Posterior vena cava (tissue), 2 donors: ENCODE measurements around the gene SOX9. TPM values are rescaled to one million over a fixed set of nuclear protein-coding genes. Genes with fewer than 3 reads are reported as not detected.
"Not testable (repeated sequence)": the region's sequence is repeated elsewhere in the genome, so short reads cannot be mapped to it uniquely, and the experiment has no call there.

Source experiments
- DNase-seq: peaks from one replicate; pipeline ENCODE4 v3.0.0-alpha.2; 2020; ENCODE audit warnings: low spot score
- intact Hi-C, 2 donors: fragments of 100-400 bp; cut with DNase I; formaldehyde crosslinking; loops; one replicate each; pipeline versions ENCODE4 v1.14.1 to v1.14.2; 2022 to 2023
- total RNA-seq, 2 donors: library from RNA; stranded (reverse); fragmentation: NEBNext Ultra II Directional; extraction: Animal tissue kit (Norgen Biotek cat#: 25700); gene quantifications; one replicate each; pipeline ENCODE4 v1.2.1, GENCODE V29; 2021
- donor health status: DM: yes; HTN: yes; CAD: no.
- donor health status: DM: yes; HTN: yes; CAD: no.

The SOX9 gene
- total RNA-seq, 2 donors from 2014 or later: 1.1 to 3.2 TPM

GRCh38 chr17:72107100-72107499 lies 13.7 kb upstream of the SOX9 start:
- intact Hi-C loops: no loop called here
- DNase-seq: no peak

DNA sequence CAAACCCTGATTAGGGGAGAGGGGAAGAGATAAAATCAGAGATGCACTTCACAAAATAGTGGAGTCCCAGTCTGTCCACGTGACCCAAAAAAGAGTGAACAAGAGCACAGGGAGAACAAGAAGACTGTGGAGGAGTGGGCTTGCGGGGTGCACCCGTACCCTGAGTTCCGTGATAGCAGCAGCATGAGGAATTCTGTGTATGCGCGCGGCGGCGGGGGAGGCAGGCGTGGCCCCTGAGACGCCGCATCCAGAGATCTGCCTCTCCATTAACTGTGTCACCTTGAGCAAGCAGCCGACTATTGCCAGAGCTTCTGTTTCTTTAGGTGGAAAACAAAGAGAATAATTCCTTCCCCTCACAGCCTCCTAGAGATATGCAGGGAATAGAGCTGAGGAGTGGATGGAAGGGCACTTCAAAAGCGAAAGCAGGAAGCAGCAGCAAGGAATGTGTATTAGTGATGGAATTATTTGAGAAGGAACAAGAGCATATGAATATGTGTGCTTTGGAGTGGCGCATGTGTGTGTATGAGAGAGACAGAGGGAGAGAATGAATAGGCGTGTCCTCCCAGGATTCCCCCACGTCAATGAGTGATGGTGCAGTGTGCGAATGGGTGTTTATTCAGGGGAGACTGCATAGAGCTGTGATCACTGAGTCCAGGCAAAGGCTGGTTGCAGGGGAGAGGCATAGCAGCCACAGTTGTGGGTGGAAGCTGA lies 10.4 kb upstream of the SOX9 start:
- no peak for DNase-seq
- intact Hi-C loops: no loop called here

DNA sequence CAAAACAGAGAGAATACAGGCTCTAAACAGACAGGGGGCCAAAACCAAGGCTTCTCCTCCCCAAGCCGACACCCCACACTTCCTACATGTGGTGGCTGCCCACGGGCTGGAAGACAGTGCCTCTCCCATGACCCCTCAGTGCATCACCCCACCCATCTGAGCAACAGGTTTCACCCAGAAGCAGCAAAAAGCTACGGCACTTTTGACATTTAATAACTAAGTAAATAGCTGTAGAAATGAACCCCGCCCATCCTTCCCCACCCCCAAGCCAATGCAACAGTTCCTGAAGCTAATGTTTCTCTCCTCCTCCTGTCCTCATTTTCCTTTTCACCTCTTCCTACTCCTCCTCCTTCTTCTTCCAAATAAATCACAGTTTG lies 9.9 kb upstream of the SOX9 start:
- no peak for DNase-seq
- intact Hi-C loops: no loop called here

DNA sequence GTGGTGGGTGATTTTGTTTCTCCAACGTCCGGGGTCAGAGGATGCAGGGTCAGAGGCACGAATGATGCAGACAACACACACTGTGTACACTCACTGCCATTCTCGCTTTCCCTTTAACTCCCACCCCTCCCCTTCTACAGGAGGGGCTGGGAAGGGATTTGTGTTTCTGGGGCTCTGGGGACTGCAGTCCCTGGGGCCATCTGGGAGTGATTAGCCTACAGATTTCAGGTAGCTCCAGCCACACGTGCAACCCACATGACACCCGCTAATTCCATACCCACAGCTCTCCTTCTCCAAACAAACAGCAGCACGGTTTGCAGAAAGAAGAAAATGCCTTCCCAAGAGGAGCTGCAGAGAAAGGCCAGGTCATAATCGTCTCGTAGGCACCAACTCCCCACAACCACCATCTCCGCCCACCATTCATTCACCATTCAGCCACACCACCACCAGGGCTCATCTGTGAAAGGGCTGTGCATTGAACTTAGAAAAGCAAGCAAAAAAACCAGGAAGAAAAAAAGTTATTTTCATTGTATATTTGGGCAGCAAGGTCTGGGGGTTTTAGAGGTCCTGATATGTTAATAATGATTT lies 9.4 kb upstream of the SOX9 start:
- intact Hi-C loops: no loop called here
- DNase-seq: no peak

DNA sequence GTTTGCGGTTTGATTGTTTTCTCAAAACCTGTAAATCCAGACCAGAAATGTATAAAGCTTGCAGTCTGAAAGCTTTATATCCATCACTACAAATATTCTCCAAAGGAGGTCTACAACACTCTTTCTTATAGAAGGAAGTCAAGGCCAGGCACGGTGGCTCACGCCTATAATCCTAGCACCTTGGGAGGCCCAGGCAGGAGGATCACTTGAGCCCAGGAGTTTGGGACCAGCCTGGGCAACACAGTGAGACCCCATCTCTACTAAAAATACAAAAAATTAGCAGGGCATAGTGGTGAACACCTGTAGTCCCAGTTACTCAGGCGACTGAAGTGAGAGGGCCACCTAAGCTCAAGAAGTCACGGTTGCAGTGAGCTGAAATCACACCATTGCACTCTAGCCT lies 8.9 kb upstream of the SOX9 start:
- intact Hi-C loops, DNase-seq: not testable (repeated sequence)

GRCh38 chr17:72113751-72114150 lies 7.1 kb upstream of the SOX9 start:
- no peak for DNase-seq
- intact Hi-C loops: no loop called here

DNA sequence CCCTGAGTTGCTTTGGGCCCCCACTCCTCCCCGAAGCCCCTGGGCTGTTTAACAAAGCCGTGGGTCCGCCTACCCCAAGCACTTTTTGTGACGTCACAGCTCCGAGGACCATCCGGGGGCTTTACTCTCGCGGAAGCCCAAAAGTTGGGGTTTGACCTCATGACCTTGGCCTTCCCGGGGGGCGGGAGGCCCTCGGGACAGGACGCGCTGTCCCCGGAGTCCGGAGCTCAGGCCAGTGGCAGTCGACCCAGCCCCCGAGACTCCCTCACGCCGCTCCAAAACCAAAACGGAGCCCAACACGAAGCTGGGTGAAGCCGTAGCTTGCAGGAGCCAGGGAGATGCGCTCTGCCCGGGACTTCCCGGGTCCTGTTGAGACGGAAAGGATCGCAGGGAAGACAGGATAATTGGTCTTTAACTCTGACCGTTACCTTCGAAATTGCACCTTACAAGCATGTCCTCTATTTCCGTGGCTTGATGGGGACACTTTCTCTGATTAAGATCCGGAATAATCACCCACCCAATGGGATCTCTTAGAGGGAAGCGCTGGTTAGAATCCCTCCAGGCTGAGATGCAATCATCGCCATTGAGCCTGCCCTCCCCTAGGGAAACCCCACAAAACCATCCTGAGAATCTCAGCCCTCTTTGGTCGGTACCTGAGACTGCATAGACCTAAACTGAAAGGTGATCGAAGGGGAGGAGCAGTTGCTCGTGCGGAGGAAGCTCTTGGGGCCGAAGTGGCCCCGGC lies 4.9 kb upstream of the SOX9 start:
- no peak for DNase-seq
- intact Hi-C loops: no loop called here

- no peak for DNase-seq
- intact Hi-C loops: no loop called here
Observed at GRCh38 chr17:72116661-72117521, 3.9 kb upstream of the SOX9 start.

DNA sequence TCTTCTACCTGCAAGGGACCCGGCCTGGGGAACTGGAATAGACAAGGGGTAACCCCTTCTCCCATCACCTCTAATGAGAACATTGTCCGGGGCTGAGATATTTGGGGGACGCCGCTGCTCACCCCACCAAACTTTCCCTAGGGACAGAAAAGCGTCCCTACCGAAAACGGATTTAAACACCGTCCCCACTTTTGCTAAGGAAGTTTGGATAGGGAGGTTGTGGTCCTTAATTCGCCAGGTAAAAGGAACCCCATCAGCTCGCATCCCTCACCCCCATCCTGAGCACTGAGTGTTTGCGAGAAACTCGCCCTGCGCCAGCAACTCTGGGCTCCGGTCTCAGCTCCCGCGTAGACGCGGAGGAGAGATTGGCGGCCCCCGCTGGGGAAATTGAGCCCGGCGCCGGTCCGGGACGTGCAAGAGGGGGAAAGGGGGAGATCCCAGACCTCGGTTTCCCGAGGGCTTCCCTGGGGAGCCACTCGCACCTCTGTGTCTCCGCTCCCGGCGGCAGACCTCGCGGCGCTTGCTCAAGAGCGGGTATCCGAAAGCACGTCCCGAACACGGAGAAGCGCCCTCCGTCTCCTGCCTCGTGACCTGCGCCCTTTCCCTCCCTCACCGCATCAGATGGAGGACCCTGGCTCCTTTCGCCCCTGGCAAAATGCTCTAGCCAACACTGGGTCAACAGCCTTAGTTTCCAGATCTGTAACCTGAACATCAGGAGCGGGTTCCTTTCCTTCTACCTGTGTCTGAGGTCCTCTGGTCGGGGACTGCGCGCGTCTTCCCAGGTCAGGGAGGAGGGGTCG lies 3.1 kb upstream of the SOX9 start:
- intact Hi-C loops: no loop called here
- no peak for DNase-seq

- intact Hi-C loops: no loop called here
Observed at GRCh38 chr17:72118335-72119076, 2.3 kb upstream of the SOX9 start.

GRCh38 chr17:72119077-72119872 lies 1.5 kb upstream of the SOX9 start:
- intact Hi-C loops: no loop called here
- no peak for DNase-seq

More at GRCh38 chr17:72118335-72119076, 2.3 kb upstream of the SOX9 start:
- no peak for DNase-seq

- intact Hi-C loops: no loop called here
- no peak for DNase-seq
Observed at GRCh38 chr17:72119873-72120641, 763 bp upstream of the SOX9 start.

GRCh38 chr17:72121164-72122009 lies 567 bp downstream of the SOX9 start:
- DNase-seq: no peak
- intact Hi-C loops: no loop called here

GRCh38 chr17:72122010-72122764 lies 1.4 kb downstream of the SOX9 start:
- intact Hi-C loops: no loop called here
- DNase-seq: no peak
